ENCODE measurements around the gene C11orf71. TPM values are rescaled to one million over a fixed set of nuclear protein-coding genes. Genes with fewer than 3 reads are reported as not detected.

The C11orf71 gene
- total and polyA plus RNA-seq, 12 donors = 3.7 to 14.4 (median 10.7) TPM

- Histone ChIP-seq H3K4me3 (no peak overlapping the region), H3K9me3 (peaks cover 0 to 6% (median 0%) of the 10 kb centered on the region in 11 donors), H3K27me3 (no peaks in the 10 kb centered on the region), H3K36me3 (peaks cover 0 to 8% (median 0%) of the 10 kb centered on the region in 9 donors), H3K4me1 (no peaks in the 10 kb centered on the region), H3K27ac (no peak overlapping the region)
- ATAC-seq = no peak
- TF ChIP-seq, protein P1, sequence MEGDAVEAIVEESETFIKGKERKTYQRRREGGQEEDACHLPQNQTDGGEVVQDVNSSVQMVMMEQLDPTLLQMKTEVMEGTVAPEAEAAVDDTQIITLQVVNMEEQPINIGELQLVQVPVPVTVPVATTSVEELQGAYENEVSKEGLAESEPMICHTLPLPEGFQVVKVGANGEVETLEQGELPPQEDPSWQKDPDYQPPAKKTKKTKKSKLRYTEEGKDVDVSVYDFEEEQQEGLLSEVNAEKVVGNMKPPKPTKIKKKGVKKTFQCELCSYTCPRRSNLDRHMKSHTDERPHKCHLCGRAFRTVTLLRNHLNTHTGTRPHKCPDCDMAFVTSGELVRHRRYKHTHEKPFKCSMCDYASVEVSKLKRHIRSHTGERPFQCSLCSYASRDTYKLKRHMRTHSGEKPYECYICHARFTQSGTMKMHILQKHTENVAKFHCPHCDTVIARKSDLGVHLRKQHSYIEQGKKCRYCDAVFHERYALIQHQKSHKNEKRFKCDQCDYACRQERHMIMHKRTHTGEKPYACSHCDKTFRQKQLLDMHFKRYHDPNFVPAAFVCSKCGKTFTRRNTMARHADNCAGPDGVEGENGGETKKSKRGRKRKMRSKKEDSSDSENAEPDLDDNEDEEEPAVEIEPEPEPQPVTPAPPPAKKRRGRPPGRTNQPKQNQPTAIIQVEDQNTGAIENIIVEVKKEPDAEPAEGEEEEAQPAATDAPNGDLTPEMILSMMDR (IDR thresholded peaks at IDR 0.05) = no peak
- no peak for DNase-seq
- WGBS, 2 donors = 92 to 93% methylated on average over 4 of the region's 4 CpGs
- intact Hi-C loops (cut with DNase I) = no loop called here
Measured at GRCh38 chr11:114426280-114426679, 26.0 kb upstream of the C11orf71 start.

GRCh38 chr11:114416441-114416961 is 16.2 kb upstream of the C11orf71 start:
- Histone ChIP-seq H3K4me1 (peaks cover 0 to 12% (median 0%) of the 10 kb centered on the region in 9 donors), H3K36me3 (peaks cover 0 to 14% (median 0%) of the 10 kb centered on the region in 9 donors), H3K9me3 (no peaks in the 10 kb centered on the region), H3K4me3 (no peak overlapping the region), H3K27me3 (no peaks in the 10 kb centered on the region), H3K27ac (no peak overlapping the region)
- TF ChIP-seq, protein P1 (IDR thresholded peaks at IDR 0.05) = no peak
- ATAC-seq (peak in 2 of 8 donors; percentile 57 to 74), DNase-seq (peak in 1 of 2 donors; percentile 12)
- intact Hi-C loops (cut with DNase I) = no loop called here

GRCh38 chr11:114413958-114414357 is 13.6 kb upstream of the C11orf71 start:
- Histone ChIP-seq H3K27ac (no peak overlapping the region), H3K36me3 (peaks cover 0 to 39% (median 9%) of the 10 kb centered on the region in 9 donors), H3K9me3 (no peaks in the 10 kb centered on the region), H3K27me3 (no peaks in the 10 kb centered on the region), H3K4me3 (no peak overlapping the region), H3K4me1 (peaks cover 0 to 12% (median 8%) of the 10 kb centered on the region in 9 donors)
- WGBS, 2 donors = 91 to 92% methylated on average over 10 of the region's 10 CpGs
- no peak for ATAC-seq
- DNase-seq = no peak
- intact Hi-C loops (cut with DNase I) = no loop called here
- TF ChIP-seq, protein P1 (IDR thresholded peaks at IDR 0.05) = no peak

GRCh38 chr11:114412946-114413345 is 12.6 kb upstream of the C11orf71 start:
- no peak for ATAC-seq
- Histone ChIP-seq H3K36me3 (peaks cover 0 to 50% (median 9%) of the 10 kb centered on the region in 9 donors), H3K27me3 (no peaks in the 10 kb centered on the region), H3K27ac (no peak overlapping the region), H3K4me3 (no peak overlapping the region), H3K4me1 (peaks cover 0 to 12% (median 8%) of the 10 kb centered on the region in 9 donors), H3K9me3 (no peaks in the 10 kb centered on the region)
- TF ChIP-seq, protein P1 (IDR thresholded peaks at IDR 0.05) = no peak
- intact Hi-C loops (cut with DNase I) = no loop called here
- no peak for DNase-seq
- WGBS, 2 donors = 96 to 99% methylated on average over 4 of the region's 4 CpGs

Data from heart right ventricle (tissue), 16 donors.